Measurements from ENCODE around the gene DENND1B. TPM values are rescaled to one million over a fixed set of nuclear protein-coding genes. Genes with fewer than 3 reads are reported as not detected.
"Not testable (repeated sequence)": the region's sequence is repeated elsewhere in the genome, so short reads cannot be mapped to it uniquely, and the experiment has no call there.

Gene DENND1B
- polyA plus RNA-seq, 1 of the 3 experiments (the other 2 are of a cell fraction): 1.4 TPM

- Histone ChIP-seq H4K20me1 (ENCODE audit: insufficient read depth) (no peaks in the 10 kb centered on the region), H3K36me3 (replicated peaks in 1 of 2; ENCODE audit: control insufficient read depth in 1 of 2, insufficient read depth in 2 of 2, low read length in 1 of 2) (no peaks in the 10 kb centered on the region), H3K79me2 (ENCODE audit: insufficient read depth) (no peaks in the 10 kb centered on the region), H3K27ac (ENCODE audit: low read depth in 2 of 2, low read length in 1 of 2) (no peak overlapping the region), H3K4me2 (no peak overlapping the region), H3F3A (replicated peaks; ENCODE audit: insufficient read depth) (no peaks in the 10 kb centered on the region), H3K27me3 (ENCODE audit: insufficient read depth) (no peaks in the 10 kb centered on the region), H3K9me3 (no peaks in the 10 kb centered on the region), H3K9me2 (no peaks in the 10 kb centered on the region), H3K4me3 (ENCODE audit: low read depth in 2 of 2, low read length in 1 of 2) (no peak overlapping the region), H3K4me1 (ENCODE audit: control insufficient read depth in 1 of 2, insufficient read depth in 2 of 2, low read depth in 1 of 2, low read length in 1 of 2) (no peaks in the 10 kb centered on the region), H2AFZ (ENCODE audit: low read depth) (no peak overlapping the region), H3K9ac (no peak overlapping the region)
- no peak for TF ChIP-seq ELF1 (IDR thresholded peaks at IDR 0.05)
- TF ChIP-seq MAX (IDR thresholded peaks at IDR 0.05; ENCODE audit: low read depth): no peak
- no peak for TF ChIP-seq GABPA (IDR thresholded peaks at IDR 0.05; ENCODE audit: low read depth)
- no peak for TF ChIP-seq NFIC (IDR thresholded peaks at IDR 0.05; ENCODE audit: borderline replicate concordance)
- TF ChIP-seq TAF1 (IDR thresholded peaks at IDR 0.05; ENCODE audit: borderline replicate concordance, low read depth, low read length): no peak
- no peak for TF ChIP-seq GATA2 (CRISPR knock-in tag; IDR thresholded peaks at IDR 0.05)
- TF ChIP-seq RFX5 (IDR thresholded peaks at IDR 0.05; ENCODE audit: low read length): no peak
- no peak for TF ChIP-seq YY1 (IDR thresholded peaks at IDR 0.05; ENCODE audit: low read depth)
- TF ChIP-seq RCOR1 (IDR thresholded peaks at IDR 0.05; ENCODE audit: low read length): no peak
- no peak for TF ChIP-seq TCF12 (IDR thresholded peaks at IDR 0.05)
- TF ChIP-seq, protein P1, sequence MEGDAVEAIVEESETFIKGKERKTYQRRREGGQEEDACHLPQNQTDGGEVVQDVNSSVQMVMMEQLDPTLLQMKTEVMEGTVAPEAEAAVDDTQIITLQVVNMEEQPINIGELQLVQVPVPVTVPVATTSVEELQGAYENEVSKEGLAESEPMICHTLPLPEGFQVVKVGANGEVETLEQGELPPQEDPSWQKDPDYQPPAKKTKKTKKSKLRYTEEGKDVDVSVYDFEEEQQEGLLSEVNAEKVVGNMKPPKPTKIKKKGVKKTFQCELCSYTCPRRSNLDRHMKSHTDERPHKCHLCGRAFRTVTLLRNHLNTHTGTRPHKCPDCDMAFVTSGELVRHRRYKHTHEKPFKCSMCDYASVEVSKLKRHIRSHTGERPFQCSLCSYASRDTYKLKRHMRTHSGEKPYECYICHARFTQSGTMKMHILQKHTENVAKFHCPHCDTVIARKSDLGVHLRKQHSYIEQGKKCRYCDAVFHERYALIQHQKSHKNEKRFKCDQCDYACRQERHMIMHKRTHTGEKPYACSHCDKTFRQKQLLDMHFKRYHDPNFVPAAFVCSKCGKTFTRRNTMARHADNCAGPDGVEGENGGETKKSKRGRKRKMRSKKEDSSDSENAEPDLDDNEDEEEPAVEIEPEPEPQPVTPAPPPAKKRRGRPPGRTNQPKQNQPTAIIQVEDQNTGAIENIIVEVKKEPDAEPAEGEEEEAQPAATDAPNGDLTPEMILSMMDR (IDR thresholded peaks at IDR 0.05): no peak
- no peak for TF ChIP-seq FOXM1 (IDR thresholded peaks at IDR 0.05; ENCODE audit: low read depth)
- DNase-seq: no peak
- ChIA-PET CTCF (no interaction called here), POLR2A (no interaction called here)
- 29% methylated on average over 1 of the region's 1 CpG for WGBS (ENCODE audit: low lambda C conversion rate)
These were observed 68.7 kb downstream of the DENND1B start for GRCh38 chr1:197706601-197707000.

- ChIA-PET CTCF (interaction anchor here (0.9 kb wide), 1 partner anchor 139 kb away, joined by 3 read pairs; no protein-coding TSS in a partner anchor), POLR2A (no interaction called here)
These were observed 69.3 kb downstream of the DENND1B start for GRCh38 chr1:197705941-197706340.

GRCh38 chr1:197700688-197701087 lies 74.6 kb downstream of the DENND1B start:
- WGBS (ENCODE audit: low lambda C conversion rate): 68% methylated on average over 4 of the region's 4 CpGs
- DNase-seq; H3K4me1 ChIP-seq (ENCODE audit: control insufficient read depth in 1 of 2, insufficient read depth in 2 of 2, low read depth in 1 of 2, low read length in 1 of 2); H4K20me1 ChIP-seq (ENCODE audit: insufficient read depth); H3K79me2 ChIP-seq (ENCODE audit: insufficient read depth); H3K9me3 ChIP-seq; H3F3A ChIP-seq (replicated peaks; ENCODE audit: insufficient read depth); POLR2A ChIA-PET; H3K9ac ChIP-seq; H3K9me2 ChIP-seq; H3K4me3 ChIP-seq (ENCODE audit: low read depth in 2 of 2, low read length in 1 of 2); H3K27ac ChIP-seq (ENCODE audit: low read depth in 2 of 2, low read length in 1 of 2); H3K36me3 ChIP-seq (replicated peaks in 1 of 2; ENCODE audit: control insufficient read depth in 1 of 2, insufficient read depth in 2 of 2, low read length in 1 of 2); H3K4me2 ChIP-seq; CTCF ChIA-PET; H3K27me3 ChIP-seq (ENCODE audit: insufficient read depth); H2AFZ ChIP-seq (ENCODE audit: low read depth): not testable (repeated sequence)

More at GRCh38 chr1:197705941-197706340, 69.3 kb downstream of the DENND1B start:
- TF ChIP-seq GABPA (IDR thresholded peaks at IDR 0.05; ENCODE audit: low read depth) (no peak), FOXJ3 (CRISPR knock-in tag; IDR thresholded peaks at IDR 0.05) (no peak), EZH2phosphoT487 (IDR thresholded peaks at IDR 0.05; ENCODE audit: borderline replicate concordance, low read depth) (no peak), CHD2 (IDR thresholded peaks at IDR 0.05; ENCODE audit: low read length, partially characterized antibody) (no peak), TCF12 (IDR thresholded peaks at IDR 0.05) (no peak), MXI1 (IDR thresholded peaks at IDR 0.05; ENCODE audit: low read depth, low read length) (no peak), NFIC (IDR thresholded peaks at IDR 0.05; ENCODE audit: borderline replicate concordance) (no peak), NRF1 (IDR thresholded peaks at IDR 0.05; ENCODE audit: low read depth, low read length) (no peak), POLR2AphosphoS5 (IDR thresholded peaks at IDR 0.05; ENCODE audit: low read depth, low read length) (no peak), FOSL2 (IDR thresholded peaks at IDR 0.05; ENCODE audit: borderline replicate concordance, low read depth) (no peak), SIN3A (IDR thresholded peaks at IDR 0.05; ENCODE audit: borderline replicate concordance, low read depth, low read length) (no peak), GATA2 (CRISPR knock-in tag; IDR thresholded peaks at IDR 0.05) (no peak), YY1 (IDR thresholded peaks at IDR 0.05; ENCODE audit: low read depth) (no peak)
- no peak overlapping the region for H3K4me2 ChIP-seq
- no peak overlapping the region for H3K9ac ChIP-seq
- H2AFZ ChIP-seq (ENCODE audit: low read depth): no peak overlapping the region
- no peak overlapping the region for H3K4me3 ChIP-seq (ENCODE audit: low read depth in 2 of 2, low read length in 1 of 2)
- H3K4me1 ChIP-seq (ENCODE audit: control insufficient read depth in 1 of 2, insufficient read depth in 2 of 2, low read depth in 1 of 2, low read length in 1 of 2): no peaks in the 10 kb centered on the region
- H3K27ac ChIP-seq (ENCODE audit: low read depth in 2 of 2, low read length in 1 of 2): no peak overlapping the region
- H3K36me3 ChIP-seq (replicated peaks in 1 of 2; ENCODE audit: control insufficient read depth in 1 of 2, insufficient read depth in 2 of 2, low read length in 1 of 2): no peaks in the 10 kb centered on the region
- H3K27me3 ChIP-seq (ENCODE audit: insufficient read depth): no peaks in the 10 kb centered on the region
- no peaks in the 10 kb centered on the region for H3F3A ChIP-seq (replicated peaks; ENCODE audit: insufficient read depth)
- H4K20me1 ChIP-seq (ENCODE audit: insufficient read depth): no peaks in the 10 kb centered on the region
- no peaks in the 10 kb centered on the region for H3K79me2 ChIP-seq (ENCODE audit: insufficient read depth)
- DNase-seq: no peak
- WGBS (ENCODE audit: low lambda C conversion rate): 88% methylated on average over 3 of the region's 3 CpGs
- H3K9me3 ChIP-seq: no peaks in the 10 kb centered on the region
- no peaks in the 10 kb centered on the region for H3K9me2 ChIP-seq
